Kidney (tissue), 14 donors: ENCODE measurements around the gene NEDD4L. TPM values are rescaled to one million over a fixed set of nuclear protein-coding genes. Genes with fewer than 3 reads are reported as not detected.

Experiments used
- DNase-seq, 5 donors: peaks; one replicate each; pipeline ENCODE4 v3.0.0-alpha.2; 2013 to 2020
- FAIRE-seq: peaks from 2 replicates; lab custom pipeline; 2012; peaks lifted over from hg19 to GRCh38; lab: Jason Lieb, UNC
- H3K27ac ChIP-seq, 2 donors: one replicate each; pipeline ENCODE4 v1.7.0; 2013; ENCODE audit warnings: low read depth in 2 of 2, low read length in 2 of 2, inconsistent platforms in 1 of 2
- H3K27me3 ChIP-seq: one replicate; pipeline ENCODE4 v1.7.1; 2013; ENCODE audit warnings: low read length, inconsistent platforms; ENCODE audit not compliant: control insufficient read depth, insufficient read depth
- H3K36me3 ChIP-seq, 3 donors: one replicate each; pipeline versions ENCODE4 v1.7.0 to v1.7.1; 2013; ENCODE audit warnings: low read length in 3 of 3, control low read depth in 1 of 3, inconsistent platforms in 1 of 3; ENCODE audit not compliant: insufficient read depth in 3 of 3, control insufficient read depth in 2 of 3
- H3K4me1 ChIP-seq, 3 donors: one replicate each; pipeline versions ENCODE4 v1.7.0 to v1.7.1; 2013; ENCODE audit warnings: low read length in 3 of 3, inconsistent platforms in 1 of 3, low read depth in 1 of 3; ENCODE audit not compliant: control insufficient read depth in 2 of 3, insufficient read depth in 2 of 3
- H3K4me3 ChIP-seq, 3 donors: one replicate each; pipeline versions ENCODE4 v1.7.0 to v1.8.1; 2013; ENCODE audit warnings: low read length in 3 of 3, control low read depth in 1 of 3, inconsistent platforms in 1 of 3
- H3K9ac ChIP-seq, 3 donors: one replicate each; pipeline versions ENCODE4 v1.7.0 to v1.7.1; 2013; ENCODE audit warnings: low read length in 3 of 3, control low read depth in 1 of 3, inconsistent platforms in 1 of 3
- H3K9me3 ChIP-seq, 3 donors: one replicate each; pipeline versions ENCODE4 v1.7.0 to v1.7.1; 2013; ENCODE audit warnings: low read length in 3 of 3, control low read depth in 1 of 3, inconsistent platforms in 1 of 3; ENCODE audit not compliant: control insufficient read depth in 2 of 3, insufficient read depth in 1 of 3
- CTCF ChIP-seq: IDR thresholded peaks from 3 replicates; pipeline ENCODE4 v1.5.1; 2012; ENCODE audit warnings: mild to moderate bottlenecking, moderate library complexity, borderline replicate concordance; ENCODE audit not compliant: insufficient read depth; ENCODE audit errors: extremely low read depth
- intact Hi-C: fragments of 100-400 bp; cut with DNase I; formaldehyde crosslinking; loops from one replicate; pipeline ENCODE4 v1.11.1; 2022
- polyA plus RNA-seq: library from polyadenylated mRNA; stranded (reverse); fragments of 350-450 nt; fragmentation: Illumina TruSeq; extraction: RNeasy Lipid Tissue Mini Kit (QIAGEN cat#74804); gene quantifications from one replicate; pipeline ENCODE4 v1.2.3, GENCODE V29; 2014; ENCODE audit warnings: low read depth, low replicate concordance; ENCODE audit not compliant: insufficient read depth
- total RNA-seq: library from RNA; stranded (reverse); fragmentation: NEBNext Ultra II Directional; extraction: Animal tissue kit (Norgen Biotek cat#: 25700); gene quantifications from one replicate; pipeline ENCODE4 v1.2.1, GENCODE V29; 2021
- donor health status: control.
- donor health status: control.
- donor health status: control.
- donor health status: control.
- donor health status: control.
- donor health status: DM: yes; HTN: yes; CAD: no.
- donor health status: Normal renal cell carcinoma (clear cell type).

Gene NEDD4L
- total and polyA plus RNA-seq, 2 donors from 2014 or later = 90.8 to 95.7 TPM

GRCh38 chr18:58257461-58257860 is 213.4 kb downstream of the NEDD4L start:
- no peaks in the 10 kb centered on the region for H3K27me3 ChIP-seq
- H3K36me3 ChIP-seq = peaks cover 0 to 12% (median 3%) of the 10 kb centered on the region in 3 donors
- H3K9ac ChIP-seq = no peak overlapping the region
- no peak for TF ChIP-seq CTCF
- FAIRE-seq (peak; percentile 89), DNase-seq (peak in 3 of 5 donors; percentile 49 to 80 (median 74))
- intact Hi-C loops = no loop called here
- H3K4me3 ChIP-seq = no peak overlapping the region
- peak overlapping the region; percentile 13 to 56 for H3K27ac ChIP-seq
- no peaks in the 10 kb centered on the region for H3K9me3 ChIP-seq
- H3K4me1 ChIP-seq = peaks cover 7 to 43% (median 11%) of the 10 kb centered on the region in 3 donors

DNA sequence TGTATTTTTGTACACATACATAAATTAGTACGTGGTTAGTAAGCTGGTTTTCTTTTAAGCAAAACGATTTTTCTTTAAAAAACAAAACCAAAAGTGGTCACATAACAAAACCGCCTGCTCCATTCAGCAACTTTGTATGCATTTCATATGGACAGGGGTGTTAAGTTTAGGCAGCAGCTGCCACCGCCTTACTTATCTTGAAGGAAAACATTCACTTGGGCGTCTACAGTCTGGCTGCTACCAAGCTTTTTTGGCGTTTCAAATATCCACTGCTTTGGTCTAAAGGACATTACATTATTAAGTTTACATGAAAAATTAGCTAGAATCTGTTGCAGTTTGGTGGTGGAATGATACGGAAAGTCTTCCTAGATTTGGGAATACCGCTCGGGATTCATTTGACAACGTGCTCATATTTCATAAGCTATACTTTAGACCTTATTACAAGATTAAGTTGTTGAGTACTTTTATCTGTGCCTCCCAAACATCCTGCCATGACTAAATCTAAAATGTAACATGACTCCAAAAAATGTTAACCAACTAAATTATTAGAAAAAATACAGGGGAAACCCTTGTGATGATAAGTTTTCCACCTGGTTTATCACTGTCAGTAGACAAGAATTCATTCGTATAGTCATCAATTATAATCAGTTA is 214.8 kb downstream of the NEDD4L start:
- no peak for DNase-seq
- Histone ChIP-seq H3K4me1 (peaks cover 7 to 46% (median 17%) of the 10 kb centered on the region in 3 donors), H3K36me3 (peaks cover 0 to 12% (median 3%) of the 10 kb centered on the region in 3 donors), H3K4me3 (no peak overlapping the region), H3K27ac (no peak overlapping the region), H3K9me3 (no peaks in the 10 kb centered on the region), H3K9ac (no peak overlapping the region), H3K27me3 (no peaks in the 10 kb centered on the region)
- no peak for FAIRE-seq
- intact Hi-C loops = no loop called here
- TF ChIP-seq CTCF = no peak

DNA sequence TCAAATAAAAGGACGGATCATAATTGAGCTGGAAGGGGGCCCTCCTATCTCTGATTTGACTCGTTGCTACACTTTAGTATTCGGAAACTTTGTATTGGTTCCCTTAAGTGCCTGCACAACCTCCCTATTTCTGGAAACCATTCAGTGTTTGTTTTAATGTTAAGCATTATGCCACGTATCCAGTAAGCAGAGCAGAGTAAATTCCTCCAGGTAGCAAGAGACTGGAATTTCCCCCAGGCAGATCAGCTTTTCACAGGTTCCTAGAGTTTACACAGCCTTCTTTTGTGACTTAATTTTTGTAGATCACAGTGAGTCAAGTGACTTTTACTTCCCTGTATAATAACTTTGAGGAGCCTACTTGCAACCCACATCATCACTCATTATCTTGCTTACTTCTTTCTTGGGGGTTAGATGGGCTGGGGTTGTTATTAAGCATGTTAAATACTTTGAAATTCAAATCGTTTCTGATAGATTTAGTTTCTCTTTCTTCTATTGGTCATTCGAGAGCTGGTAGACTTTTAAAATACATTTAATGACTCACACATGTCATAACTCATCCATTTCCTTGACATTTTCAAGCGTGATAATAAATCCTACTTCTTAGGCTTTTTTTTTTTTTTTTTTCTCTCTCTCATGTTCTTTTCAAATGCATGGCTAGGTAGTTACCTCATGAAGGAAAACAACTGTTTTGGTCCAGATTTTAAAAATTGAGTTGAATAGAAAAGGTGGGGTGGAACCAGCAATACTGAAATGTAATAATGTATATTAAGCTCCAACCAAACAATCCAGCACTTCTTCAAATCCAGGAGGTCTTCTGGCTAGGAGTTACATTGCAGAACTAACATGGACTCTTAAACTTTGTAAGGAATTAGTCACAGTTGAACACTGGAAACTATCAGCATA is 219.3 kb downstream of the NEDD4L start:
- intact Hi-C loops = no loop called here
- H3K9ac ChIP-seq = peak overlapping the region in 1 of 3 donors; percentile 29
- peaks cover 0 to 5% (median 3%) of the 10 kb centered on the region in 3 donors for H3K36me3 ChIP-seq
- no peaks in the 10 kb centered on the region for H3K9me3 ChIP-seq
- DNase-seq (peak in 3 of 5 donors; percentile 36 to 80 (median 72)), FAIRE-seq (no peak)
- peak overlapping the region in 1 of 3 donors; percentile 19 for H3K4me3 ChIP-seq
- no peak for TF ChIP-seq CTCF
- H3K4me1 ChIP-seq = peaks cover 0 to 38% (median 11%) of the 10 kb centered on the region in 3 donors
- H3K27ac ChIP-seq = peak overlapping the region; percentile 27 to 76
- H3K27me3 ChIP-seq = no peaks in the 10 kb centered on the region
